Subcutaneous preadipocyte (primary cell): ENCODE results near the gene ZMAT3. TPM values are rescaled to one million over a fixed set of nuclear protein-coding genes. Genes with fewer than 3 reads are reported as not detected.

ENCODE experiments used
- small RNA-seq: library from RNA; depleted of rRNA; stranded (forward); fragments of <200 nt; gene quantifications from one replicate; pipeline ENCODE3, GENCODE V24; 2012
- total RNA-seq: library from RNA; depleted of rRNA; stranded (reverse); fragments of >200 nt; gene quantifications from 2 replicates; pipeline ENCODE4 v1.2.3, GENCODE V29; 2012

ZMAT3 gene, protein sequence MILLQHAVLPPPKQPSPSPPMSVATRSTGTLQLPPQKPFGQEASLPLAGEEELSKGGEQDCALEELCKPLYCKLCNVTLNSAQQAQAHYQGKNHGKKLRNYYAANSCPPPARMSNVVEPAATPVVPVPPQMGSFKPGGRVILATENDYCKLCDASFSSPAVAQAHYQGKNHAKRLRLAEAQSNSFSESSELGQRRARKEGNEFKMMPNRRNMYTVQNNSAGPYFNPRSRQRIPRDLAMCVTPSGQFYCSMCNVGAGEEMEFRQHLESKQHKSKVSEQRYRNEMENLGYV
- 18.8 and 20.2 TPM in 2 replicates for total RNA-seq

DNA sequence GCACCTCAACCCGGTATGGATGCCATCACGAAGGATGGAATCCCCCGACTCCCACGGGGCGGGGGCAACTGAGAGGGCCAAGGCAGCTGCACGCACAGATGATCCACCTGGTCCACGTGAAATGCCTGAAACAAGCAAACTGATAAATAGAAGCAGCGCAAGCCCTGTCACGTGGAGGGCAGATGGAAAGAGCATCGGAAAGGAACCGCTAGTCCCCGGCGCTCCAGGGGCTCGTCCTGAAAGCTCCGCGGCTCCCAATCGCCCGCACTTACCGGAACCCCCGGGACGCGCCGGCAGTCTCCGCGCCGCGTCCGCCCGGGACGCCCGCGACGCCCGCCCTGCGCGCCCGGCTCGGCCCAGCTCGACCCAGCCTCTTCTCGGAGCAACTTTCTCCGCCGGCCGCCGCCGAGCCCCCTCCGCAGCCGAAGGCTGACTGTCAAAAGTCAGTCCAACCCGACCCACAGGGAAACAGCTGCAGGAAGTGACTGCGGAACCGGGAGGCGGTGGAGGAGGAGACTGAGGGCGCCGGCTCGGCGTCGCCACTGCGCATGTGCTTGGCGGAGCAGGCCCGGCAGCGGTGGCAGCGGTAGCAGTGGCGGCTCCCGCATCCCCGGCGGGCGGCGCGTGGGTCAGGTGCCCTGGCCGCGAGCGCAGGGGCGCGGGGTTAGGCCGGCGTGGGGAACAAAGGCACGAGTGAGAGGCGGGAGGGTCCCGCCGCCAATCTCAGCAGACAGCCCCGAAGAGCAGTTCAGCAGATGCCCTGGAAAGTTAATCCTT lies at the start of gene ZMAT3:
ZMAT3 (minus strand) TSS at position 487 of the 777 bp plus-strand sequence. CDS start 4,057 bp downstream, outside the sequence.

Small RNA genes lying within 50 kb of the gene (small RNA-seq; reads per million reads assigned to genes)
- not detected for gene RF00019

Other genes starting within 250 kb of the ZMAT3 start
- 21.7 and 25.2 TPM in 2 replicates for gene PIK3CA, start 76.5 kb upstream of the ZMAT3 start, total RNA-seq
- 1.8 TPM in 2 replicates for gene KCNMB3, start 179.3 kb upstream of the ZMAT3 start, total RNA-seq